K562 (cell line): ENCODE measurements around the gene SLC7A6. TPM values are rescaled to one million over a fixed set of nuclear protein-coding genes. Genes with fewer than 3 reads are reported as not detected.

Source experiments
- ATAC-seq: fragments of 200-7000 bp; cut with Tn5 transposase; 3 replicates; pipeline ENCODE4 v1.9.1; 2020; ENCODE audit warnings: moderate library complexity
- BruUV-seq: library from RNA; stranded (reverse); fragments of 400-500 nt; replicated peaks from 2 replicates; lab custom pipeline; 2021; lab: Mats Ljungman, UMichigan
- CTCF ChIA-PET: fragments of 300-600 bp; formaldehyde crosslinking; extraction: SDS; loops from one replicate; lab custom pipeline; 2021; ENCODE audit warnings: low intra/inter-chr PET ratio; lab: Yijun Ruan, JAX
- POLR2A ChIA-PET: fragments of 300-600, 350-650 bp; sonication (Branson Sonifier 250); formaldehyde crosslinking; extraction: SDS; loops from one replicate; lab custom pipeline; 2021; ENCODE audit warnings: antibody characterized with exemption, inconsistent platforms; lab: Yijun Ruan, JAX
- DNase-seq, 4 experiments: peaks; one replicate each; pipeline versions ENCODE4 v3.0.0 to v3.0.0-alpha.2; 2011 to 2018; ENCODE audit warnings: low spot score in 3 of 4, mixed read lengths in 3 of 4; ENCODE audit errors: extremely low read depth in 1 of 4
- FAIRE-seq: peaks from 2 replicates; lab custom pipeline; 2011; peaks lifted over from hg19 to GRCh38; lab: Jason Lieb, UNC
- H2AFZ ChIP-seq: 2 replicates; pipeline ENCODE4 v1.6.0; 2011; ENCODE audit warnings: low read depth, low read length, control low read depth, inconsistent platforms
- H3K27ac ChIP-seq: fragments of 200-600 bp; 3 replicates; pipeline ENCODE4 v1.8.0; 2011; ENCODE audit warnings: low read depth, mild to moderate bottlenecking, control low read depth, inconsistent platforms, low read length, moderate library complexity, mixed read lengths; ENCODE audit errors: extremely low read depth
- H3K27me3 ChIP-seq, 2 experiments: fragments of 300-600 bp in 1 of 2; 2 replicates in 1 of 2; 3 replicates in 1 of 2; pipeline versions ENCODE4 v1.6.0 to v1.8.0; 2011; ENCODE audit warnings: inconsistent platforms in 2 of 2, low read length in 2 of 2, mild to moderate bottlenecking in 1 of 2, mixed read lengths in 1 of 2, moderate library complexity in 1 of 2; ENCODE audit not compliant: control insufficient read depth in 2 of 2, insufficient read depth in 2 of 2
- H3K36me3 ChIP-seq: fragments of 300-600 bp; 3 replicates; pipeline ENCODE4 v1.8.0; 2011; ENCODE audit warnings: mild to moderate bottlenecking, low read length, inconsistent platforms; ENCODE audit not compliant: control insufficient read depth, insufficient read depth
- H3K4me1 ChIP-seq, 2 experiments: fragments of 200-600 bp in 1 of 2; replicated peaks in 1 of 2; 2 replicates in 1 of 2; 3 replicates in 1 of 2; pipeline versions ENCODE4 v1.5.1 to v1.8.0; 2011; ENCODE audit warnings: inconsistent platforms in 2 of 2, low read length in 2 of 2, mild to moderate bottlenecking in 1 of 2, mixed read lengths in 1 of 2, moderate library complexity in 1 of 2; ENCODE audit not compliant: control insufficient read depth in 2 of 2, insufficient read depth in 2 of 2
- H3K4me2 ChIP-seq: 2 replicates; pipeline ENCODE4 v1.6.1; 2011; ENCODE audit warnings: low read length, control low read depth, inconsistent platforms, mixed read lengths; ENCODE audit not compliant: insufficient read depth
- H3K4me3 ChIP-seq: fragments of 200-600 bp; sonication (generic), shearing (Covaris generic); 2 replicates; pipeline ENCODE4 v1.5.1; 2016; ENCODE audit warnings: control low read depth, inconsistent platforms
- H3K79me2 ChIP-seq: fragments of 200-600 bp; 3 replicates; pipeline ENCODE4 v1.8.0; 2011; ENCODE audit warnings: low read length, inconsistent platforms; ENCODE audit not compliant: control insufficient read depth, insufficient read depth
- H3K9ac ChIP-seq, 2 experiments: 2 replicates each; pipeline versions ENCODE4 v1.6.0 to v1.6.1; 2011; ENCODE audit warnings: low read depth in 2 of 2, low read length in 2 of 2, control low read depth in 1 of 2, inconsistent platforms in 1 of 2, mild to moderate bottlenecking in 1 of 2, mixed read lengths in 1 of 2; ENCODE audit not compliant: insufficient read depth in 1 of 2
- H3K9me1 ChIP-seq: one replicate; pipeline ENCODE4 v1.6.0; 2011; ENCODE audit warnings: inconsistent platforms, mild to moderate bottlenecking, low read length, moderate library complexity; ENCODE audit not compliant: control insufficient read depth, insufficient read depth
- H3K9me3 ChIP-seq: replicated peaks from 2 replicates; pipeline ENCODE4 v1.5.1; 2011; ENCODE audit warnings: low read depth, low read length, inconsistent platforms; ENCODE audit not compliant: control insufficient read depth, insufficient read depth
- H4K20me1 ChIP-seq: replicated peaks from 2 replicates; pipeline ENCODE4 v1.6.1; 2011; ENCODE audit warnings: low read length, inconsistent platforms, mixed read lengths; ENCODE audit not compliant: control insufficient read depth, insufficient read depth
- C11orf30 ChIP-seq: fragments of 450-650 bp; IDR thresholded peaks from 2 replicates; pipeline ENCODE4 v1.6.1; 2016; ENCODE audit warnings: low read depth, mild to moderate bottlenecking
- DNMT1 ChIP-seq: fragments of 450-650 bp; IDR thresholded peaks from 2 replicates; pipeline ENCODE4 v1.6.1; 2016; ENCODE audit warnings: antibody characterized with exemption, mild to moderate bottlenecking
- ETV1 ChIP-seq: fragments of 450-650 bp; conservative IDR thresholded peaks from 2 replicates; pipeline ENCODE4 v1.6.1; 2016; ENCODE audit warnings: missing genetic modification characterization, control low read depth, low read depth, missing compliant biosample characterization
- GABPB2 ChIP-seq: fragments of 250-450 bp; sonication (Bioruptor Pico); conservative IDR thresholded peaks from 2 replicates; pipeline ENCODE4 v1.5.1; 2021; ENCODE audit warnings: mild to moderate bottlenecking
- HEY1 ChIP-seq: fragments of 250-450 bp; sonication (Bioruptor Pico); IDR thresholded peaks from 2 replicates; pipeline ENCODE4 v1.5.0; 2020; ENCODE audit warnings: mild to moderate bottlenecking, moderate library complexity, borderline replicate concordance
- KLF6 ChIP-seq: fragments of 250-450 bp; sonication (Bioruptor Pico); IDR thresholded peaks from 2 replicates; pipeline ENCODE4 v1.4.0; 2020; ENCODE audit warnings: mild to moderate bottlenecking, moderate library complexity, borderline replicate concordance
- ZNF282 ChIP-seq: sonication (generic); formaldehyde crosslinking; IDR thresholded peaks from 2 replicates; pipeline ENCODE4 v1.8.1; 2023; ENCODE audit warnings: missing genetic modification reagents
- WGBS: fragments of 100-300 bp; shearing (Covaris generic); methylation state at CpG from one replicate; pipeline ENCODE4 v1.1.6; 2016; ENCODE audit warnings: low coverage, mixed read lengths; ENCODE audit not compliant: insufficient coverage; ENCODE audit errors: missing lambda C conversion rate; 5-methylcytosine and 5-hydroxymethylcytosine counted together
- in situ Hi-C: fragments of 300-500 bp; cut with MboI; formaldehyde crosslinking; loops from 4 replicates; pipeline ENCODE4 v1.15.0; 2018; ENCODE audit warnings: inconsistent platforms, mixed read lengths
- intact Hi-C: fragments of 100-400 bp; cut with micrococcal nuclease; formaldehyde crosslinking; loops from 2 replicates; pipeline ENCODE4 v1.14.2; 2022
- microRNA-seq: library from miRNA; unstranded; fragments of <30 nt; microRNA quantifications from one replicate; pipeline ENCODE4, GENCODE V29; 2018; ENCODE audit warnings: borderline microRNAs expressed
- polyA plus RNA-seq, 8 experiments: library from polyadenylated mRNA; depleted of rRNA in 4 of 8; stranded (reverse) in 5 of 8; unstranded in 3 of 8; fragments of >200 nt; fragmentation: Nextera tagmentation in 2 of 8; fragmentation: Illumina TruSeq in 1 of 8; extraction: Ambion mirVana in 2 of 8; extraction: Trizol in 1 of 8; gene quantifications; 2 replicates each; pipeline versions ENCODE4 v1.2.1 to v1.2.3, GENCODE V29; 2011 to 2014; ENCODE audit warnings: inconsistent platforms in 1 of 8, missing spikeins in 1 of 8
- small RNA-seq: library from RNA; depleted of rRNA; stranded (forward); fragments of <200 nt; gene quantifications from one replicate; pipeline ENCODE3, GENCODE V24; 2014
- total RNA-seq, 7 experiments: library from RNA; depleted of rRNA in 6 of 7; stranded (reverse); fragments of >200 nt in 6 of 7; fragmentation: Illumina TruSeq in 2 of 7; extraction: Trizol in 2 of 7; gene quantifications; 2 replicates each; pipeline versions ENCODE4 v1.2.1 to v1.2.3, GENCODE V29; 2011 to 2021; ENCODE audit warnings: low replicate concordance in 1 of 7

SLC7A6 gene
- total and polyA plus RNA-seq, 9 of the 15 experiments (the other 6 are each of a cell fraction or from before 2014, with no cell fraction given): 12.6 to 60.1 (median 29.8) TPM

DNA sequence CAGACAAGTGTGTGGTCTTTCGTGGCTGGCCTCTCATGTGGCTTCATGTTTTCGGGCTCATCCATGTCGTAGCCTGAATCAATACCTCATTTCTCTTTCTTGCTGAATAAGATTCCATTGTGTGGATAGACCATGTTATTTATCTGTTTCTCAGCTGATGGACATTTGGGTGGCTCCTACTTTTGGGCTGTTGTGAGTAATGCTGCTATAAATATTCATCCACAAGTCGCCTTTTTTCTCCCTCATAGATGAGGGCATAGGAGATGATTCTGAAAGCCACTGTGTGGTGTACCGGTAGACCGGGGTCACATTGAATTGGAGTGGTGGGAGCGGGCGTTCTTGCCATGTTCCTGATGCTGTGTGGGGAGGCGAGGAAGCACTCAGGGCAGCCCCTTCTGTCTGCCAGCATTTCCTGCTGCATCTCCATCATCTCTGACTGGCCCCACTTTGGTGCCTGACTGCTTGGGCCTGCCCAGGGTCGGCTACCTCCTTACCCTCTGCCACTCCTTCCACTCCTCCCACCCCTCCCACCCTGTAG, 86.6 kb downstream of the SLC7A6 start:
- DNase-seq (no peak), FAIRE-seq (no peak), ATAC-seq (no peak)
- TF ChIP-seq DNMT1 (no peak), HEY1 (no peak), ZNF282 (CRISPR knock-in tag) (no peak), KLF6 (no peak), C11orf30 (no peak), ETV1 (no peak), GABPB2 (CRISPR knock-in tag) (no peak)
- Histone ChIP-seq H3K9ac (no peak overlapping the region), H4K20me1 (no peaks in the 10 kb centered on the region), H3K9me3 (no peaks in the 10 kb centered on the region), H3K4me2 (no peak overlapping the region), H3K27me3 (no peaks in the 10 kb centered on the region), H3K4me3 (no peak overlapping the region), H3K9me1 (no peaks in the 10 kb centered on the region), H2AFZ (no peak overlapping the region), H3K4me1 (0 out of 5 replicates have a peak, but pooled peaks cover 0 to 2% of the 10 kb centered on the region in 2 experiments), H3K79me2 (no peaks in the 10 kb centered on the region), H3K27ac (no peak overlapping the region), H3K36me3 (peaks cover 96% of the 10 kb centered on the region; the same call in 2 of the 3 replicates)
- ChIA-PET POLR2A (no interaction called here), CTCF (no interaction called here)
- intact Hi-C loops (no loop called here), in situ Hi-C loops (no loop called here)
- BruUV-seq: no TSS peak
- 90% methylated on average over 8 of the region's 10 CpGs for WGBS

Small RNA genes within 50 kb of the gene (microRNA-seq; reads per million reads assigned to microRNA genes)
- not detected for gene MIR6773

Small RNA genes within 50 kb of the gene (small RNA-seq; reads per million reads assigned to genes)
- gene RNU4-30P: not detected
- not detected for gene RNU6-1262P

Other genes with a start within 250 kb of the SLC7A6 start
Only the 7 nearest of the 9 such genes appear.
- 22.3 and 22.5 TPM in 2 replicates for gene DUS2, start 241.2 kb upstream of the SLC7A6 start, total RNA-seq (2014; rRNA removed)
- gene DUS2, start 241.2 kb upstream of the SLC7A6 start, total RNA-seq (2014; rRNA removed; fragmentation: Illumina TruSeq; extraction: Trizol): 17.8 and 20.9 TPM in 2 replicates
- gene DUS2, start 241.2 kb upstream of the SLC7A6 start, total RNA-seq (2015; rRNA removed; fragmentation: Illumina TruSeq; extraction: Trizol): 21.5 and 22.5 TPM in 2 replicates
- gene DUS2, start 241.2 kb upstream of the SLC7A6 start, total RNA-seq (2021): 21.7 and 25.6 TPM in 2 replicates
- gene DUS2, start 241.2 kb upstream of the SLC7A6 start, polyA plus RNA-seq (2011; rRNA removed): 13.0 and 16.3 TPM in 2 replicates
- 19.4 and 20.6 TPM in 2 replicates for gene DUS2, start 241.2 kb upstream of the SLC7A6 start, polyA plus RNA-seq (2014; fragmentation: Illumina TruSeq; extraction: Trizol)
- 1 to 10 TPM; 5.8 to 9.3 TPM for gene DUS2, start 241.2 kb upstream of the SLC7A6 start, polyA plus RNA-seq (2014; fragmentation: Nextera tagmentation; extraction: Ambion mirVana)
- 13.3 and 15.1 TPM in 2 replicates for gene DUS2, start 241.2 kb upstream of the SLC7A6 start, polyA plus RNA-seq (2014; rRNA removed)
- 58.1 and 61.4 TPM in 2 replicates for gene NFATC3, start 179.2 kb upstream of the SLC7A6 start, total RNA-seq (2014; rRNA removed)
- gene NFATC3, start 179.2 kb upstream of the SLC7A6 start, total RNA-seq (2014; rRNA removed; fragmentation: Illumina TruSeq; extraction: Trizol): 56.9 and 65.9 TPM in 2 replicates
- gene NFATC3, start 179.2 kb upstream of the SLC7A6 start, total RNA-seq (2015; rRNA removed; fragmentation: Illumina TruSeq; extraction: Trizol): 56.8 and 59.4 TPM in 2 replicates
- gene NFATC3, start 179.2 kb upstream of the SLC7A6 start, total RNA-seq (2021): 86.7 and 98.4 TPM in 2 replicates
- 70.7 and 96.9 TPM in 2 replicates for gene NFATC3, start 179.2 kb upstream of the SLC7A6 start, polyA plus RNA-seq (2011; rRNA removed)
- 55.3 and 63.6 TPM in 2 replicates for gene NFATC3, start 179.2 kb upstream of the SLC7A6 start, polyA plus RNA-seq (2014; fragmentation: Illumina TruSeq; extraction: Trizol)
- 10 to 100 TPM; 15.7 to 19.1 TPM for gene NFATC3, start 179.2 kb upstream of the SLC7A6 start, polyA plus RNA-seq (2014; fragmentation: Nextera tagmentation; extraction: Ambion mirVana)
- 47.3 and 54.8 TPM in 2 replicates for gene NFATC3, start 179.2 kb upstream of the SLC7A6 start, polyA plus RNA-seq (2014; rRNA removed)
- gene ESRP2, start 28.4 kb upstream of the SLC7A6 start, total RNA-seq (2014; rRNA removed): 0.05 TPM in 1 of 2 replicates, not detected in the other
- gene ESRP2, start 28.4 kb upstream of the SLC7A6 start, total RNA-seq (2014; rRNA removed; fragmentation: Illumina TruSeq; extraction: Trizol): not detected in 2 replicates
- gene ESRP2, start 28.4 kb upstream of the SLC7A6 start, total RNA-seq (2015; rRNA removed; fragmentation: Illumina TruSeq; extraction: Trizol): not detected in 2 replicates
- gene ESRP2, start 28.4 kb upstream of the SLC7A6 start, total RNA-seq (2021): 0.07 and 0.36 TPM in 2 replicates
- gene ESRP2, start 28.4 kb upstream of the SLC7A6 start, polyA plus RNA-seq (2011; rRNA removed): 0.09 TPM in 1 of 2 replicates, not detected in the other
- not detected in 2 replicates for gene ESRP2, start 28.4 kb upstream of the SLC7A6 start, polyA plus RNA-seq (2014; fragmentation: Illumina TruSeq; extraction: Trizol)
- under 1 TPM in 1 of 2 experiments, not detected in 1; 0.15 TPM for gene ESRP2, start 28.4 kb upstream of the SLC7A6 start, polyA plus RNA-seq (2014; fragmentation: Nextera tagmentation; extraction: Ambion mirVana)
- gene ESRP2, start 28.4 kb upstream of the SLC7A6 start, polyA plus RNA-seq (2014; rRNA removed): not detected in 2 replicates
- 7.5 and 8.9 TPM in 2 replicates for gene PLA2G15, start 19.2 kb upstream of the SLC7A6 start, total RNA-seq (2014; rRNA removed)
- gene PLA2G15, start 19.2 kb upstream of the SLC7A6 start, total RNA-seq (2014; rRNA removed; fragmentation: Illumina TruSeq; extraction: Trizol): 3.1 and 4.6 TPM in 2 replicates
- gene PLA2G15, start 19.2 kb upstream of the SLC7A6 start, total RNA-seq (2015; rRNA removed; fragmentation: Illumina TruSeq; extraction: Trizol): 4.8 and 5.0 TPM in 2 replicates
- gene PLA2G15, start 19.2 kb upstream of the SLC7A6 start, total RNA-seq (2021): 8.6 and 9.1 TPM in 2 replicates
- 7.6 and 11.8 TPM in 2 replicates for gene PLA2G15, start 19.2 kb upstream of the SLC7A6 start, polyA plus RNA-seq (2011; rRNA removed)
- 4.0 and 5.9 TPM in 2 replicates for gene PLA2G15, start 19.2 kb upstream of the SLC7A6 start, polyA plus RNA-seq (2014; fragmentation: Illumina TruSeq; extraction: Trizol)
- 1 to 10 TPM in 1 of 2 experiments, under 1 TPM in 1; 0.42 to 1.1 TPM for gene PLA2G15, start 19.2 kb upstream of the SLC7A6 start, polyA plus RNA-seq (2014; fragmentation: Nextera tagmentation; extraction: Ambion mirVana)
- gene PLA2G15, start 19.2 kb upstream of the SLC7A6 start, polyA plus RNA-seq (2014; rRNA removed): 6.1 and 6.6 TPM in 2 replicates
- 16.5 and 18.7 TPM in 2 replicates for gene SLC7A6OS, start 46.4 kb downstream of the SLC7A6 start, total RNA-seq (2014; rRNA removed)
- 17.6 and 17.8 TPM in 2 replicates for gene SLC7A6OS, start 46.4 kb downstream of the SLC7A6 start, total RNA-seq (2014; rRNA removed; fragmentation: Illumina TruSeq; extraction: Trizol)
- gene SLC7A6OS, start 46.4 kb downstream of the SLC7A6 start, total RNA-seq (2015; rRNA removed; fragmentation: Illumina TruSeq; extraction: Trizol): 21.1 and 23.6 TPM in 2 replicates
- gene SLC7A6OS, start 46.4 kb downstream of the SLC7A6 start, total RNA-seq (2021): 22.1 and 24.3 TPM in 2 replicates
- 14.0 and 17.2 TPM in 2 replicates for gene SLC7A6OS, start 46.4 kb downstream of the SLC7A6 start, polyA plus RNA-seq (2011; rRNA removed)
- 16.6 and 18.7 TPM in 2 replicates for gene SLC7A6OS, start 46.4 kb downstream of the SLC7A6 start, polyA plus RNA-seq (2014; fragmentation: Illumina TruSeq; extraction: Trizol)
- gene SLC7A6OS, start 46.4 kb downstream of the SLC7A6 start, polyA plus RNA-seq (2014; fragmentation: Nextera tagmentation; extraction: Ambion mirVana): 1 to 10 TPM; 2.7 to 4.5 TPM
- gene SLC7A6OS, start 46.4 kb downstream of the SLC7A6 start, polyA plus RNA-seq (2014; rRNA removed): 15.5 and 25.3 TPM in 2 replicates
- 78.3 and 90.2 TPM in 2 replicates for gene PRMT7, start 46.5 kb downstream of the SLC7A6 start, total RNA-seq (2014; rRNA removed)
- 48.0 and 56.7 TPM in 2 replicates for gene PRMT7, start 46.5 kb downstream of the SLC7A6 start, total RNA-seq (2014; rRNA removed; fragmentation: Illumina TruSeq; extraction: Trizol)
- gene PRMT7, start 46.5 kb downstream of the SLC7A6 start, total RNA-seq (2015; rRNA removed; fragmentation: Illumina TruSeq; extraction: Trizol): 69.7 and 73.1 TPM in 2 replicates
- gene PRMT7, start 46.5 kb downstream of the SLC7A6 start, total RNA-seq (2021): 78.6 and 79.4 TPM in 2 replicates
- 69.9 and 74.1 TPM in 2 replicates for gene PRMT7, start 46.5 kb downstream of the SLC7A6 start, polyA plus RNA-seq (2011; rRNA removed)
- gene PRMT7, start 46.5 kb downstream of the SLC7A6 start, polyA plus RNA-seq (2014; fragmentation: Illumina TruSeq; extraction: Trizol): 66.6 and 85.9 TPM in 2 replicates
- gene PRMT7, start 46.5 kb downstream of the SLC7A6 start, polyA plus RNA-seq (2014; fragmentation: Nextera tagmentation; extraction: Ambion mirVana): 10 to 100 TPM in 1 of 2 experiments, 1 to 10 TPM in 1; 6.4 to 12.6 TPM
- 83.7 and 88.8 TPM in 2 replicates for gene PRMT7, start 46.5 kb downstream of the SLC7A6 start, polyA plus RNA-seq (2014; rRNA removed)
- gene SMPD3, start 184.0 kb downstream of the SLC7A6 start, total RNA-seq (2014; rRNA removed): 0.64 and 1.2 TPM in 2 replicates
- gene SMPD3, start 184.0 kb downstream of the SLC7A6 start, total RNA-seq (2014; rRNA removed; fragmentation: Illumina TruSeq; extraction: Trizol): 0.11 TPM in 1 of 2 replicates, not detected in the other
- gene SMPD3, start 184.0 kb downstream of the SLC7A6 start, total RNA-seq (2015; rRNA removed; fragmentation: Illumina TruSeq; extraction: Trizol): 0.23 and 0.72 TPM in 2 replicates
- gene SMPD3, start 184.0 kb downstream of the SLC7A6 start, total RNA-seq (2021): 0.94 and 1.2 TPM in 2 replicates
- gene SMPD3, start 184.0 kb downstream of the SLC7A6 start, polyA plus RNA-seq (2011; rRNA removed): 0.12 and 0.18 TPM in 2 replicates
- gene SMPD3, start 184.0 kb downstream of the SLC7A6 start, polyA plus RNA-seq (2014; fragmentation: Illumina TruSeq; extraction: Trizol): 0.12 and 1.00 TPM in 2 replicates
- under 1 TPM; 0.03 to 0.08 TPM for gene SMPD3, start 184.0 kb downstream of the SLC7A6 start, polyA plus RNA-seq (2014; fragmentation: Nextera tagmentation; extraction: Ambion mirVana)
- gene SMPD3, start 184.0 kb downstream of the SLC7A6 start, polyA plus RNA-seq (2014; rRNA removed): 0.19 and 0.42 TPM in 2 replicates